Stimulated activated naive CD8-positive, alpha-beta T cell treated with anti-CD3 and anti-CD28 coated beads, Interleukin-15, Interleukin-2, amounts not matched to agents 100 ng/mL and 50 ng/mL, for 24 hours (primary cell): ENCODE data around the gene C10orf90.

ENCODE experiments used
- H3K27ac Mint-ChIP-seq: one replicate; pipeline ENCODE4 v1.8.0; 2021; ENCODE audit warnings: mild to moderate bottlenecking, mixed read lengths
- H3K27me3 Mint-ChIP-seq: one replicate; pipeline ENCODE4 v1.8.0; 2021; ENCODE audit warnings: mixed read lengths
- H3K36me3 Mint-ChIP-seq: one replicate; pipeline ENCODE4 v1.8.0; 2021; ENCODE audit warnings: low read depth, mixed read lengths
- H3K4me1 Mint-ChIP-seq: one replicate; pipeline ENCODE4 v1.8.0; 2021; ENCODE audit warnings: low read depth, mixed read lengths
- H3K4me3 Mint-ChIP-seq: one replicate; pipeline ENCODE4 v1.8.0; 2021; ENCODE audit warnings: mild to moderate bottlenecking, mixed read lengths
- H3K9me3 Mint-ChIP-seq: one replicate; pipeline ENCODE4 v1.8.0; 2021; ENCODE audit warnings: mixed read lengths

C10orf90 gene

GRCh38 chr10:126686268-126686667 is 15.8 kb upstream of the C10orf90 start:
- Mint-ChIP-seq H3K27me3 (no peaks in the 10 kb centered on the region), H3K4me3 (no peak overlapping the region)

GRCh38 chr10:126685756-126686155 is 15.3 kb upstream of the C10orf90 start:
- H3K4me1 Mint-ChIP-seq: no peaks in the 10 kb centered on the region
- H3K27me3 Mint-ChIP-seq: no peaks in the 10 kb centered on the region
- no peaks in the 10 kb centered on the region for H3K9me3 Mint-ChIP-seq
- H3K27ac Mint-ChIP-seq: no peak overlapping the region
- no peak overlapping the region for H3K4me3 Mint-ChIP-seq
- no peaks in the 10 kb centered on the region for H3K36me3 Mint-ChIP-seq

More at GRCh38 chr10:126686268-126686667, 15.8 kb upstream of the C10orf90 start:
- H3K36me3 Mint-ChIP-seq: no peaks in the 10 kb centered on the region
- no peaks in the 10 kb centered on the region for H3K4me1 Mint-ChIP-seq
- no peak overlapping the region for H3K27ac Mint-ChIP-seq
- no peaks in the 10 kb centered on the region for H3K9me3 Mint-ChIP-seq

DNA sequence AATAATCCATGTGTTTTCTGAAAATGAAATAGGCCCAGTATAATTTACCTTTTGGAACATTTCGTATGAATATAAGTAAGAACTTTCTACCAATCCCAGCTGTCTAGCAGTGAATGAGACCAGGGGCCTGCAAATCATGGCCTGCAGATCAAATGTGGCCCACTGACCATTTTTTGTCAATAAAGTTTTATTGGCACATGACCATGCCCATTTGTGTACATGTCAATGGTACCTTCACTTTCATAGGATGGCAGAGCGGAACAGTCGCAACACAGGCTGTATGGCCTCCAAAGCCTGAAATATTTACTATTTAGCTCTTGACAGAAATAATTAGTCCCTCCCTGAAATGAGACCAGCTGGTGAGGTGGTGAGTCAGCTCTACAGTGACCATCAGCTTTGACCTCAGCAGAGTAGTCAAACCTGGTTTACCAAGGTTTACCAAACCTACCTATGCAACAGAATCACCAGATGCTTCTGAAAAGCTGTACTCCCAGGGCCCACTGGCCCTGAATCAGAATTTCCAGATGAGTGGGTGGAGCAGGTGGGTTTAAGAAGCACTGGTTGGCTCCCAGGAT is 13.8 kb upstream of the C10orf90 start:
- H3K36me3 Mint-ChIP-seq: no peaks in the 10 kb centered on the region
- H3K27ac Mint-ChIP-seq: no peak overlapping the region
- no peaks in the 10 kb centered on the region for H3K4me1 Mint-ChIP-seq
- no peaks in the 10 kb centered on the region for H3K9me3 Mint-ChIP-seq
- no peaks in the 10 kb centered on the region for H3K27me3 Mint-ChIP-seq
- H3K4me3 Mint-ChIP-seq: no peak overlapping the region

DNA sequence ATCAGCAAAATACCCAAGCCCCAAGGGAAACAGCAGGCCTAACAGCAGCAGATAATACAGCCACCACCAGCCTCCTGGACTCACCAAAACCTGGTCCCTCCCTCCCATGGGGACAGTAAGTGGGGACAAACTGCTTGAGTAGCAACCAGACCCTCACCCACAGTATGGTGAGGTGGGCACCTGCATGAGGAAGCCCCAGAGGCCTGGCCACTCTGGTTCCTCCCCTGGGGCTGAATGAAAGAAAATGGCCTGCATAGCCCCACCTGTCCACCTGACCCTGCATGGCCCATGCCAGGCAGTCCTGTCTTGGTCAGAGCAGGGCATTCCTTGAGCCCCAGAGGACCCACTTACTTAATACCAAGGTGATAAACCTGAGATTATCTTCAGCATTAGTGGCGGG is 13.0 kb upstream of the C10orf90 start:
- Mint-ChIP-seq H3K36me3 (no peaks in the 10 kb centered on the region), H3K27me3 (no peaks in the 10 kb centered on the region), H3K4me3 (no peak overlapping the region), H3K9me3 (no peaks in the 10 kb centered on the region), H3K27ac (no peak overlapping the region), H3K4me1 (no peaks in the 10 kb centered on the region)

DNA sequence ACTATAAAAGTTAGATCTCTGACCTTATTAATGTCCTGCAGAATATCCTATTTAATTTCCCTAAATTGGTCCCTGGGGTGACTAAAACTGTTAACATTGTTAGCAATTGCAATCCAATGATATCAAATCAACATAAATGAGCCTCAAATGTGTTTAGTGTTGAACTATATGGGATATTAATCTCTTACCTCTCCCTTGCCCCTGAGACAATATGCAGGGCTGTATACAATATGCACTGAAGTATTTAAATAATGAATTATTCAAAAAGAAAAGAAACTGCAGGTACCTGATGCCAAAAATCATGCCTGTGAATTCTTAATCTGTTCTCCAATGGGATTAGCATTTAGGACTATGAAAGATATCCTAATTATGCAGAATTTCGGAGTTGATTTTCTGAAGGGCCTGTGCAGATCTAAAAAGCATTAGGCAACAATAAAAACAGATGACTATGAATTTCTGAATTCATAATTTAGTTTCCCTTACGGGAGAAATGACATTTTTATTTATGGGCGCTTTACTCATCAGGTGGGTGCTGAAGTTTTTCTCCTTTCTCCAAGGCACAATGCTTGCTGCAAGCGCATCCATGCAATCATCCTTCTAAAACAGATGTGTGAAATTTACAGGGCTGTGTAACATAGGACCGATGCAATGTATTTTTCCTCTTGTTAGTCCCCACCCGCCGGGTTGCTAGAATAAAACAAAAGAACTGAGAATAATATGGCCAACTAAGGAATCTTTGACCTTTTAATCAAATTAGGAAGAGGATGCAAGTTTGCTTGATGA is 5.4 kb upstream of the C10orf90 start:
- H3K27ac Mint-ChIP-seq: no peak overlapping the region
- no peaks in the 10 kb centered on the region for H3K4me1 Mint-ChIP-seq
- no peaks in the 10 kb centered on the region for H3K36me3 Mint-ChIP-seq
- no peaks in the 10 kb centered on the region for H3K27me3 Mint-ChIP-seq
- H3K4me3 Mint-ChIP-seq: no peak overlapping the region
- H3K9me3 Mint-ChIP-seq: peaks cover 3% of the 10 kb centered on the region

GRCh38 chr10:126674741-126675515 is 4.4 kb upstream of the C10orf90 start:
- peaks cover 3% of the 10 kb centered on the region for H3K9me3 Mint-ChIP-seq
- H3K27me3 Mint-ChIP-seq: no peaks in the 10 kb centered on the region
- no peaks in the 10 kb centered on the region for H3K4me1 Mint-ChIP-seq
- H3K36me3 Mint-ChIP-seq: no peaks in the 10 kb centered on the region
- H3K27ac Mint-ChIP-seq: no peak overlapping the region
- no peak overlapping the region for H3K4me3 Mint-ChIP-seq

- no peaks in the 10 kb centered on the region for H3K36me3 Mint-ChIP-seq
- no peak overlapping the region for H3K27ac Mint-ChIP-seq
- peaks cover 3% of the 10 kb centered on the region for H3K9me3 Mint-ChIP-seq
- no peak overlapping the region for H3K4me3 Mint-ChIP-seq
- no peaks in the 10 kb centered on the region for H3K4me1 Mint-ChIP-seq
- no peaks in the 10 kb centered on the region for H3K27me3 Mint-ChIP-seq
These were observed 3.1 kb upstream of the C10orf90 start for GRCh38 chr10:126673565-126673964.

DNA sequence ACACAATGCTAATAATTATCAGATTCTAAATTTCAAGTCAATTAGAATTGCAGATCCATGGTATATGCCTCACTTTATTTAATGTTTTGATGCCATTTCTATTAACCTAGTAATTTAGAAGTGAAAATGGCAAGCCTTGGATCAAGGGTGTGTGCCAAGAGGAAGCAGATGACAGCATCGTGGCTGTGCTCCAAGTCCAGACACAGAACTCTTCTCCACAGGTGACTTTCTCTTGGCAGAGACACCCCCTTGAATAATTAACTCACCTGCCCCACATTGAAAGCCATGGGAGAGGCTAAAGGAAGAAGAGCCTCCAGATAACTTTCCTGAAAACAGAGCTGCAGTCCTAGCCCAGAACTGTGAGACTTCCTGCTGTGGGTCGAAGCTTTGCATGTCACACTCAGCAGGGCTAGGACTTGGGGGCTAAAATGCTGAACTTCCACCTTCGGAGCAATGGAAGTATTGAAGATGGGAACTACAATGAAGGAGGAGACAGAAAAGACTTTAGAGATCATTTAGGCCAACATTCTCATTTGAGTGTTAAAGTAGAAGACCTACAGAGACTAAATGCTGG is 996 bp upstream of the C10orf90 start:
- Mint-ChIP-seq H3K9me3 (peaks cover 3% of the 10 kb centered on the region), H3K36me3 (no peaks in the 10 kb centered on the region), H3K27ac (no peak overlapping the region), H3K4me3 (no peak overlapping the region), H3K27me3 (peaks cover 3% of the 10 kb centered on the region), H3K4me1 (no peaks in the 10 kb centered on the region)

DNA sequence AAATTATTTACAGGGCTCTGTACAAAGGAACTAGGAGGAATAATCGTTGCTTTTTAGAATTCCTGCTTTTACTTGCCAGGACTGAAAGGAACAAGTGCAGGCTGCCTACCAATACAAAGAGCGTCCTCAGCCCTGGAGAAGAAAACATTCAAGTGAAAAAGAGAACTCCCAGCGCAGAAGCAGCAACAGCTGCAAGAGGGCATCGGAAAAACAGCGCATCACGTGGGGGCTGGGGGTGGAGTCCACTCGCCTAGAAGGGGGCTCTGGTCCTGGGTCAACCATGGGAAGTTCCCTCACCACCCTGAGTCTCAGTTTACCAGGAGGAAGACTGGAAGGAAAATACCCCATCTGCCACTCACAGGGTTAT is 385 bp upstream of the C10orf90 start:
- Mint-ChIP-seq H3K9me3 (peaks cover 3% of the 10 kb centered on the region), H3K4me3 (no peak overlapping the region), H3K27ac (no peak overlapping the region), H3K27me3 (peaks cover 3% of the 10 kb centered on the region), H3K36me3 (no peaks in the 10 kb centered on the region), H3K4me1 (no peaks in the 10 kb centered on the region)

GRCh38 chr10:126669168-126669567 is 1.3 kb downstream of the C10orf90 start:
- Mint-ChIP-seq H3K27me3 (peaks cover 8% of the 10 kb centered on the region), H3K4me3 (no peak overlapping the region), H3K27ac (no peak overlapping the region), H3K4me1 (peaks cover 9% of the 10 kb centered on the region), H3K36me3 (no peaks in the 10 kb centered on the region), H3K9me3 (peaks cover 3% of the 10 kb centered on the region)

GRCh38 chr10:126668505-126668904 is 2.0 kb downstream of the C10orf90 start:
- H3K36me3 Mint-ChIP-seq: no peaks in the 10 kb centered on the region
- H3K9me3 Mint-ChIP-seq: peaks cover 3% of the 10 kb centered on the region
- H3K27ac Mint-ChIP-seq: no peak overlapping the region
- H3K4me3 Mint-ChIP-seq: no peak overlapping the region
- H3K27me3 Mint-ChIP-seq: peaks cover 9% of the 10 kb centered on the region
- H3K4me1 Mint-ChIP-seq: peaks cover 14% of the 10 kb centered on the region

- H3K27me3 Mint-ChIP-seq: peaks cover 12% of the 10 kb centered on the region
- H3K4me3 Mint-ChIP-seq: no peak overlapping the region
- peaks cover 20% of the 10 kb centered on the region for H3K4me1 Mint-ChIP-seq
- H3K36me3 Mint-ChIP-seq: no peaks in the 10 kb centered on the region
- H3K9me3 Mint-ChIP-seq: no peaks in the 10 kb centered on the region
- H3K27ac Mint-ChIP-seq: no peak overlapping the region
These were observed 2.9 kb downstream of the C10orf90 start for GRCh38 chr10:126667568-126667967.

- Mint-ChIP-seq H3K27me3 (peaks cover 12% of the 10 kb centered on the region), H3K27ac (no peak overlapping the region), H3K36me3 (no peaks in the 10 kb centered on the region), H3K4me1 (peaks cover 20% of the 10 kb centered on the region), H3K4me3 (no peak overlapping the region), H3K9me3 (no peaks in the 10 kb centered on the region)
These were observed 5.3 kb downstream of the C10orf90 start for GRCh38 chr10:126665207-126665606.

DNA sequence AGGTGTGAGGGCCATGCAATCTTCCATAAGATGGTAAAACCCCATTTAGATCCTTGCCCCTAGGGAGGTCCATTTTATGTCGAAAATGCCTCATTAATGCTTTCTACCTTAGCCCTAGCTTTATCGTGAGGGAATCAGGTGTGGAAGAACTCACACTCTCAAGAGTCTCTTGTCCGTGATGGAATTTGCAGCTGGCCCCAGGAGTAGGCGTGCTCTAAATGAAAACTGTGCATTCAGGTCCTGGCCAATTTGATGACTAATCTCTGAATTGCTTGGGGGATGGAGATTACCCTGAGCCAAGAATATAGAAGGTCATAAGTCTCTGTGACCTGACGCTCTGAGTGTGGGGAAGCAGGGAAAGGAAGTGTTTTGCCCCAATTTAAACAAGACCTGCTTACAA is 6.6 kb downstream of the C10orf90 start:
- peaks cover 12% of the 10 kb centered on the region for H3K27me3 Mint-ChIP-seq
- no peaks in the 10 kb centered on the region for H3K36me3 Mint-ChIP-seq
- peaks cover 20% of the 10 kb centered on the region for H3K4me1 Mint-ChIP-seq
- H3K9me3 Mint-ChIP-seq: no peaks in the 10 kb centered on the region
- peak overlapping the region; percentile 47 for H3K27ac Mint-ChIP-seq
- no peak overlapping the region for H3K4me3 Mint-ChIP-seq

- H3K36me3 Mint-ChIP-seq: no peaks in the 10 kb centered on the region
- H3K4me3 Mint-ChIP-seq: no peak overlapping the region
- H3K27me3 Mint-ChIP-seq: peaks cover 12% of the 10 kb centered on the region
- H3K9me3 Mint-ChIP-seq: no peaks in the 10 kb centered on the region
- H3K4me1 Mint-ChIP-seq: peaks cover 20% of the 10 kb centered on the region
- peak overlapping the region; percentile 53 for H3K27ac Mint-ChIP-seq
These were observed 7.2 kb downstream of the C10orf90 start for GRCh38 chr10:126663328-126663727.
